Measurements from ENCODE around the gene PIK3C2G.

The PIK3C2G gene

GRCh38 chr12:18275981-18276380, 14.7 kb downstream of the PIK3C2G start:
- no peak for DNase-seq

DNA sequence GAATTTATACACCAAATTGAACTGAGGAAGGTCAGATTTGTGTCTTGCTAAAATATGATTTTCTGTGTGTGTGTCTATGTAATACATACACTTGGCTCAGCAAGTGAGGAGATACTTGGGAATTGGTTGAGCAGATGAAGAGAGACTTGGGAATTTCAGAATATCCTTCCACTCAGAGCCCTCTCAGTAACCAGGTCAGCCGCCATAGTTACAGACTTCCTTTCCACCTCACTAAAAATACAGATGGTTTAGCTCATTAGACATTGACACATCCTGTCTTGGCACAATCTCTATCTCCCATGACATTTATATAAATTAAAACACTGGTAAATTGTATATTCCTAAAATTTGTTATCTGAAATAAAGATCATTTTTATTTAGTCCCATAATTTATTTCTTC, 15.9 kb downstream of the PIK3C2G start:
- DNase-seq: no peak

DNA sequence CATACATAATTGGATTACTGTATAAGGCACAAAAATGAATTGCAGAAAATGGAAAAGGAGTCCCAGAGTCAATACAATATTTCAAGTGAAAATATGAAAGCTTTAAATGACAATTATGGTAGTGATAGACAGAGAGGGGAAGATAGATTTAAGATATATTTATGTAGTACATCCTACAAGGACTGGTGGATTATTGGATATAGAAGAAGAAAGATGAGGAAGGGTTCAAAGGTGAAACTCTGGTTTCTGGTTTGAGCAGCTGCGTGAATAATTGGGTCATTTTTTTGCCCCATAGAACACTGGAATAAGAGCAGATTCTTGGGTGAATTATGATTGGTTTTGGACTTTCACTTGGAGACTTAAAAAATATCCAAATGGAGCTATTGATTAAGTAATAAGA, 19.4 kb downstream of the PIK3C2G start:
- no peak for DNase-seq

DNA sequence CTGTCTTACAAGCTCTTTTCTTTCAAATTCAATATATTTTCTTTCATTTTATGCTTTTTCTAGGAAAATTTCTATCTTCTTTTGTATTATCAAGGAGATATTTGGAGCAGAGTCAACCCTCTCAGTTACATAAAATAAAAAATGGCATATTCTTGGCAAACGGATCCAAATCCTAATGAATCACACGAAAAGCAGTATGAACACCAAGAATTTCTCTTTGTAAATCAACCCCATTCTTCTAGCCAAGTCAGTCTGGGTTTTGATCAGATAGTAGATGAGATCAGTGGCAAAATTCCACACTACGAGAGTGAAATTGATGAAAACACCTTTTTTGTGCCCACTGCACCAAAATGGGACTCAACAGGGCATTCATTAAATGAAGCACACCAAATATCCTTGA, 20.6 kb downstream of the PIK3C2G start:
- DNase-seq: no peak

- DNase-seq: no peak
These were observed 22.5 kb downstream of the PIK3C2G start for GRCh38 chr12:18283831-18284230.

- DNase-seq: no peak
These were observed 23.1 kb downstream of the PIK3C2G start for GRCh38 chr12:18284386-18284785.

GRCh38 chr12:18285161-18285560, 23.8 kb downstream of the PIK3C2G start:
- DNase-seq: no peak

DNA sequence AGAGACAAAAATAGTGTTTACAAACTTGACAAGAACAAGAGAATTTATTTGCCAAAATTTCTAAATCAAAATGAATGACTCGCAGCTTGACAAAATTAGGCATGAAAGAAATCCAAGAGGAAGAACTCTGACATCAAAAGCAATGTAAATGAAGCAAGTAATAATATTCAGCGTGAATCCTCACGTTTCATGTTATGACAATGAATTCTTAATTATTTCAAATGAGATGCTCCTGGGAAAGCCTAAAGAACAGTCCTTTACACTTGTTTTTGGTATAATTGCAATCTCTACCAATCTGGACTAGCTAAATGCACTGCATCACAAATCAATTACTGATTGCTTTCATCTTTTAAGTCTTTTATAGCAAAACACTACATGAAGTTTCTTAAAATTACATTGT, 29.1 kb downstream of the PIK3C2G start:
- no peak for DNase-seq

DNA sequence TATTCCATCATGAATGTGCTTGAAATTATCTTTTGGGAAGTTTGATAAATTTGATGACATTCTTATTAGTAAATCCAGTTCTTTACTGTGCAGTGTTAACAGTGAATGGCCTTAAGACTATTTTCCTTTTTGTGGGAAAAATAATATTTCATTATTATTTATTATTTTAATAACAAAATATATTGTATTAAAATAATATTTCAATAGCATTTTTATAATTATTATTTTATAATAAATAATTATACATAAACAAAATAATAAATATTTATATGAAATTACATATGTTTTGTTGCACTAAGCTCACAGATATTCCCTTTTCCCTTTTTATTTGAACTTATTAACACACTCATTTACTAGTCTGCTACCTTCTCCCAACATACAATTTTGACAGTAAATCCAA, 33.6 kb downstream of the PIK3C2G start:
- DNase-seq: no peak

- DNase-seq: no peak
These were observed 35.0 kb downstream of the PIK3C2G start for GRCh38 chr12:18296201-18296908.

DNA sequence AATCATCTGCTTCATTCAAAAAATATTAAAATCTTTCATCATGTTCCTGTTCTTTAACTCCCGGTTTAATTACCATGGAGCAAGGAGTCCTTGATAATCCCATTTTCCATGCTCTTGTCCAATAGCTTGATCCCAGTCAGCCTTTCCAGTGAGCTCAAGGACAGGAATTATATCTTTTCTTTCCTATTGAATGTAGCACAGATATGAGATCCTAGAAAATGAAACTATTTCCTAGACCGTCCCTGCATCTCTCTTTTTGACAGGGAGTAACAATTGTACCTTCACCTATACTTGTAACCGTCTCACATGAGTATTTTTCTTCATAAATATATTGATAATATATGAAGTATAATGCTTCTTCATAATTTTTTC, 35.6 kb downstream of the PIK3C2G start:
- DNase-seq: no peak

- no peak for DNase-seq
These were observed 36.6 kb downstream of the PIK3C2G start for GRCh38 chr12:18297902-18298301.

DNA sequence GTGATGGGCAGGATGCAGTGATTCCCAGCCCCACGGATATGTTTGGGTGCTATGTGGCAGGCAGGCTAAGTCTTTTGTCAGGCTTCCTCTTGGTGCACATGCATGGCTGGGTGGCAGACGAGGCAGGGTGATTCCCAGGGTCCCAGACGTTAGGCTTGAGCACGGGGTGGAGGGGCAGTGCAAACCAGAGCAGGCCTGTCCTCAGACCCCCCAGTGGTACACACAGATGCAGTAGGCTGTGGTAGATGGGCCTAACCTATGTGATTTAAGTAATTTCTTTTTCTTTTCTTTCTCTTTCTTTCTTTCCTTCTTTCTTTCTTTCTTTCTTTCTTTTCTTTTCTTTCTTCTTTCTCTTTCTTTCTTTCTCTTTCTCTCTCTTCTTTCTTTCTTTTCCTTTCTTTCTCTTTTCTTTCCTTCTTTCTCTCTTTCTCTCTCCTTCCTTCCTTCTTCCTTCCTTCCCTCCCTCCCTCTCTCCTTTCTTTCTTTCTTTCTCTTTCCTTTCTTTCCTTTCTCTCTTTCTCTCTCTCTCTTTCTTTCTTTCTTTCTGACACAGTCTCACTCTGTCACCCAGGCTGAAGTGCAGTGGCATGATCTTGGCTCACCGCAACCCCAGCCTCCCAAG, 41.6 kb downstream of the PIK3C2G start:
- DNase-seq: no peak

GRCh38 chr12:18304609-18305008, 43.3 kb downstream of the PIK3C2G start:
- no peak for DNase-seq

DNA sequence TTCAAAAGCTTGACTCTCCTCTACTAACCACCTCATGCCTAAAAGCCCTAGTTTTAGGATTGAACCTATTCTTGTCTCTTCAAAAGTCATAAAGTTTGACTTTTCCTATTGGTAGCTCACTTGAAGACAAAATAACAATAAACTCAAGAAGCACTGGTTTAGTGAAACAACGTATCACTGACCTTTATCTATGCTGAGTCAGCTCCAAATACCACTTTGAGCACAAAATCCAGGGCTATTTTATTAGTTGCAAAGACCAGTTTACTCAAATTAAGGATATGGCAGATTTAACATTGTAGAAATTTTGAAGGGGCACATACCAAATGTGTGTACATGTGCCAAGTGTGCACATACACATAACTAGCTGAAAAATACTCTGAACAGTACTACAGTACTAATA, 45.0 kb downstream of the PIK3C2G start:
- no peak for DNase-seq

- no peak for DNase-seq
These were observed 52.0 kb downstream of the PIK3C2G start for GRCh38 chr12:18313306-18313705.

DNA sequence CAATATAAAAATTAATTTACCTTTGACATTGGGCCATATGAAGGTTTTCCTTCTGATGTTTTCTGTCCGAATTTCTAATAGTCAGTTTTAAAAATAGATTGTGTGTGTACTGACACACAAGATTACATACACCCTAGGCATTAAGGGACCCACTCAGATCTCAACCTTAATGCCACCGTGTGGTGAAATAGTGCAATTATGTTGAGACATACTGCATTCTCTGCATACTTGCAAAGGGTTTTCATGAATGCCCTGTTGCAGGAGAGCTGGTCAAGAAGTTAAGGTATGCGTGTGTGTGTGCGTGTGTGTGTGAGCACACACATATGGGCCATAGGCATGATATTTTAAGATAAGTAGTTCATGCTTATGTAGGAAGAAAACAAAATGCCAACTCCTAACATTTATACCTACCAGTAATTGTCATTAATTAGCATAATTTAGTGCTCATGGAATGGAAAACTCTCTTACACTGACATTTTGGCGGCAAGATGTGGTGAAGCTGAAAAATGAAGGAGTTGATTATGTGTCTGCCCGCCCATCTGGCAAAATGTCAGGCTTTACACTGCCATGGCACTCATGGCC, 58.8 kb downstream of the PIK3C2G start:
- DNase-seq: no peak

GRCh38 chr12:18320976-18321375, 59.7 kb downstream of the PIK3C2G start:
- no peak for DNase-seq

- DNase-seq: no peak
These were observed 61.8 kb downstream of the PIK3C2G start for GRCh38 chr12:18323159-18323558.

GRCh38 chr12:18327036-18327435, 65.7 kb downstream of the PIK3C2G start:
- no peak for DNase-seq

- no peak for DNase-seq
These were observed 70.9 kb downstream of the PIK3C2G start for GRCh38 chr12:18332173-18332572.

DNA sequence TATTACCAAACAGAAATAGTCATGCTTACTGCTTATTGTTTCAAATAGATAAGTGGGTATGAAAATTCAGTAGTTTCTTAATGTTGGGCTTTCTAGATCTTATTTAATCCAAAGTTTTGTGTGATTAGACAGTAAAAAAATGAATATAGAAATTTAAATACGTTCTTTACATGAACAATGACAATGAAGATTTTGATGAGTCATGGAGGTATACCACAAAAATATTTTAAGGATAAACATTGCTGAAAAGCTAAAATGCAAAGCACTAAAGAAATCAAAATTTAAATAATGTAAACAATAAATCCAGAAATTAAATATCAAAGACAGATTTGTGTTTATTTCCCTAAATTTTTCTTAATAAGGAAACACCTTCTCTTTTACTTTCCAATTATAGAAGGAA, 78.3 kb downstream of the PIK3C2G start:
- DNase-seq: no peak

- DNase-seq: no peak
These were observed 78.9 kb downstream of the PIK3C2G start for GRCh38 chr12:18340186-18340585.

GRCh38 chr12:18340786-18341185, 79.5 kb downstream of the PIK3C2G start:
- DNase-seq: no peak

DNA sequence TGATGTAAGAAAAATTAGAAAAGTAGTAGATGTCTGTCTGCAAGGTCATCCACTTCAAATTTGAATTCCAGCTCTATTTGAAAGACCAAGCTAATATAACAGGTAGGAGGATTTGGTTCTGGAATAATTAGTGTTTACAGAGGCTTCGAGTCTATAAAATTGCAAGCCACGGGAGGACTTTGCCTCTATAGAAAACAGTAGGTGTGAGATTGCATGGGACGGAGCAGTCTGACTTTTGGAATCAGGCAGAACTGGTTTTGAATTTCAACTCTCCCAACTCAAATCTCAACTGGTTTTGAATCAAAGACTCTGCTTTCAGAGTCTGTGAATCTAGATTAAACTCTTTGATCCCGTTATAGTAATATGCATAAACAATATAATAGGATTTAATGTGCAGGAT, 82.4 kb downstream of the PIK3C2G start:
- no peak for DNase-seq
